ENCODE data around the gene IL1B.
"Not testable (repeated sequence)": the region's sequence is repeated elsewhere in the genome, so short reads cannot be mapped to it uniquely, and the experiment has no call there.

The IL1B gene

GRCh38 chr2:112850588-112850987 lies 14.0 kb upstream of the IL1B start:
- DNase-seq (ENCODE audit: low read depth), result no peak

DNA sequence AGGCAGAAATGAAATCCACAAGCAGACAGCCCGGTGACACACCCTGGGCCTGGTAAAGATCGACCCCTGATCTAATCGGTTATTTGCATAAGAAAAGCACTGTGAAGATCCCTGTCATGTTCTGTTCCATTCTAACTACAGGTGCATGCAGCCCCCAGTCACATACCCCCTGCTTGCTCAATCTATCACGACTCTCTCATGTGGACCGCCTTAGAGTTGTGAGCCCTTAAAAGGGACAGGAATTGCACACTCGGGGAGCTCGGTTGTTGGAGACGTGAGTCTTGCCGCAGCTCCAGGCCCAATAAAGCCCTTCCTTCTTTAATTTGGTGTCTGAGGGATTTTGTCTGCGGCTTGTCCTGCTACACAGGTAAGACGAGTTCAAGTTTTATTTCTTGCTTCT lies 13.4 kb upstream of the IL1B start:
- DNase-seq (ENCODE audit: low read depth), result no peak

DNA sequence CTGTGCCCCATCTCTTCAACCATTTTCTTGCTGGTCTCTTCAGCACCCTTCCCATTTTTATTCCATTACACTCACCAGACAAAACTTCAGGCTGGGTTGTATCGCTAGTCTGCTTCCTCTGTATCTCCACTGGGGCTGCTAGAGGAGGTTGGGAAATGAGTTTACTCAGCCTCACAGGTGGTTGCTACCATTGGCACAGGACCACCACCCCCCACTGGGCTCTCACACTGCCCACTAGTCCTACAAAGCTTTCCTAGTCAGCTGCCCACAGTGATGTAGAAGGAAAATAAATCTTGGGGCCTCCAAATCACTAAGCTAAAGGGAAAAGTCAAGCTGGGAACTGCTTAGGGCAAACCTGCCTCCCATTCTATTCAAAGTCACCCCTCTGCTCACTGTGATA lies 12.3 kb upstream of the IL1B start:
- no peak for DNase-seq (ENCODE audit: low read depth)

GRCh38 chr2:112846031-112846430 lies 9.5 kb upstream of the IL1B start:
- DNase-seq (ENCODE audit: low read depth), result no peak

DNA sequence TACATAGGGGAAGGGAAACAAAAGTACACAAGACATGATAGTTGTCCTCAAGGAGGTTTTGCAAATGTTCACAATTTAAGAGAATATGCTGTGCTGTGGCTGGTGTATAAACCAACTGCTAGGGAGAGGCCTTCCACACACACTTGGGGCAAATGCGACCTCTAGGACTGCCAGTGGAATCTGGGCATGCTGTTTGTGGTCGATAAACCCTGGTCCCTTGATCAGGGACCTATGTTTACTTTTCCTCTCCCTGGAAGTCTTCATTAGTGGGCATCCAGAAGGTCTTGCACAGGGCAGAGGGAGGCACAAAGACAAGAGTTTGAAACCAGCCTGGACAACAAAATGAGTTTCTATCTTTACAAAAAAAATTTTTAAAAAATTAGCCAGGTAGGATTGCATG lies 7.3 kb upstream of the IL1B start:
- no peak for DNase-seq (ENCODE audit: low read depth)

DNA sequence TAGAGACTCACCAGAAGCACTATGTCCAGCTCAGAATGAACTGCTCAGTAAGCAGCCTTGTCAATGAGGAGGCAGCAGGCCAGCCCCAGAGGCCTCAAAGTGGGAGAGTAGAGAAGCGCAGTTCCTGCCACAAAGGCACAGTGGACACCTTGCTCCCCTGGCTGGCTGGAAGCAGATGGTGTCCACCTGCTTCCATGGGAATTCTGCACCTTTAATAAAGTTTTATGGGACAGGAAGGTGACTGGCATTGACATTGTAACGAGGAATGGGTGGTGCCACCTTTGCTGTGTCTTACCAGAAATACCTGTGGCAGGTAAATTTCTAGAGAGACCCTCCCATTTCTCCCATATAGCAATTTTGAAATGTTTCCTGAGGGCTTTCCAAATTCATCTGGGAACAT lies 6.7 kb upstream of the IL1B start:
- DNase-seq (ENCODE audit: low read depth), result no peak

GRCh38 chr2:112841295-112842044 lies 4.9 kb upstream of the IL1B start:
- DNase-seq (ENCODE audit: low read depth), result no peak

- DNase-seq (ENCODE audit: low read depth), result no peak
Observed at GRCh38 chr2:112840068-112840445, 3.5 kb upstream of the IL1B start.

- no peak for DNase-seq (ENCODE audit: low read depth)
Observed at GRCh38 chr2:112839407-112840067, 3.0 kb upstream of the IL1B start.

- DNase-seq (ENCODE audit: low read depth), result no peak
Observed at GRCh38 chr2:112836163-112836560, 417 bp downstream of the IL1B start.

DNA sequence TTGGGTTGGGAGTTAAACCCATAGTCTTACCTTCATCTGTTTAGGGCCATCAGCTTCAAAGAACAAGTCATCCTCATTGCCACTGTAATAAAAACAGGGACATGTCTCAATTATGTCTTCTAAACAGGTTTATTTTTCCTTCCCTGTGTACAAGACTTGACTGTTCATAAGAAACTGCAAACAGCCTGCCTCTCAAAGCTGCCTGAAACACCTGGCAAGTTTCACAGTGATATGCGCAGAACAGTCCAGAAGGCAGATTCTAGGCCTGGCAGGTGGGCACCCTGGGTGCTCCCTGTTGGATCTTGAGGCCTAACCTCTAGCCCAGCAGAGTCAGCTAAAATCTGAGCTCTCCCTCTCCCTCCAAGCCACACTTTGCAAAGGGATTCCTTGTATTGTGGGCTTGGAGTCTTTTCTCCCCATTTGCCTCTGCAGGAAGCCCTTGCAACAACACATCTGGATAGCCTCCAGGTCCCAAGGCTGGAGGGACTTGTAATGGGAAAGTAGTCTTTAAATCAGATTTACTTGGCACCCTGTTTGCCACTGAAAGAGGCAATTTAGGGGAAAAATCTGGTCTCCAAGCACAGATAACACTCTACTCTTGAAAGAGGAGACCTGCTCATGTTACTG lies 930 bp downstream of the IL1B start:
- no peak for DNase-seq (ENCODE audit: low read depth)

GRCh38 chr2:112835061-112835501 lies 1.5 kb downstream of the IL1B start:
- no peak for DNase-seq (ENCODE audit: low read depth)

DNA sequence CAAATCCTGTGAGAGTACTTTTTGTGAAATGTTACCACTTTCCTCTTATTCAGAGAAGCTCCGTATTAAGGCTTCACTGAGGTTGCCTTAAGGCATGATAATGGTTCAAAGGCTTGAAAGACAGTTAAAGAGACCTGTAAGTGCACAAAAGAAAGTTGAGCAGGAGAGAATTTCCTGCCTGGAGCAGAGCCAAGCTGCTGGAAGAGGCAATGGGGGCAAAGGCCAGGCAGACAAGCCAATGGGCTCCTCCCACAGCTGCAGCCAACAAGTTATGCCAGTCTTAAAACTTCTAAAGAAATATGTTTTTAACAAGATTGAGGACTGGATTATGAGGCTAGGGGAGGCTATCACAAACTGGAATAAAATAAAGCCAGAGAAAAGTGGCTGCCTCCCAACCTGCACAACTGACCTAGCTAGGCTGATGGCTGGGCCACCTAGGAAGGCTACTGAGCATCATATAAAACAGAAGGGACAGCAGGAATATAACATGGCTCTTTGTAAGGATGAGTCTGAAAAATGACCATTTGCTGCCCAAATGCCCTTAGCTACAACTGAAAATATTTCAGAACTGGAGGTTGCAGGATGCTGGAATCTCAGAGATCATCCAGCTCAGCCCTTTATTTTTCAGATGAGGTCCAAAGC lies 2.1 kb downstream of the IL1B start:
- DNase-seq (ENCODE audit: low read depth), result no peak

- no peak for DNase-seq (ENCODE audit: low read depth)
Observed at GRCh38 chr2:112833976-112834375, 2.6 kb downstream of the IL1B start.

DNA sequence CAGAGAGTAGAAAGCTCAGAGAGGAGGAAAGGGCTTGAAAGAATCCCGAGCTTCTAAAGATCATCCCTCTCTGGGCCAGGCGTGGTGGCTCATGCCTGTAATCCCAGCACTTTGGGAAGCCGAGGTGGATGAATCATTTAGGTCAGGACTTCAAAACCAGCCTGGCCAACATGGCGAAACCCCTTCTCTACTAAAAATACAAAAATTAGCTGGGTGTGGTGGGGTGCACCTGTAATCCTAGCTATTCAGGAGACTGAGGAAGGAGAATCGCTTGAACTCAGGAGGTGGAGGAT lies 3.0 kb downstream of the IL1B start:
- DNase-seq (ENCODE audit: low read depth), result not testable (repeated sequence)

- no peak for DNase-seq (ENCODE audit: low read depth)
Observed at GRCh38 chr2:112832841-112833638, 3.5 kb downstream of the IL1B start.

- peak; percentile 92 for DNase-seq (ENCODE audit: low read depth)
Observed at GRCh38 chr2:112831946-112832840, 4.4 kb downstream of the IL1B start.

- no peak for DNase-seq (ENCODE audit: low read depth)
Observed at GRCh38 chr2:112831513-112831845, 5.1 kb downstream of the IL1B start.

- no peak for DNase-seq (ENCODE audit: low read depth)
Observed at GRCh38 chr2:112830682-112831512, 5.7 kb downstream of the IL1B start.

- DNase-seq (ENCODE audit: low read depth), result no peak
Observed at GRCh38 chr2:112829961-112830681, 6.5 kb downstream of the IL1B start.
